Peyer's patch (tissue), 4 donors: Measurements from ENCODE around the gene USP24.

Experiments used
- POLR2A ChIP-seq, 2 donors: fragments of 450-650 bp; IDR thresholded peaks; one replicate each; pipeline ENCODE4 v1.5.1; 2017; ENCODE audit warnings: antibody characterized with exemption in 2 of 2, mild to moderate bottlenecking in 2 of 2, moderate library complexity in 2 of 2
- TF ChIP-seq, protein P1 (sequence below), 6 experiments: fragments of 450-650 bp in 4 of 6; fragments of 200-600 bp in 2 of 6; sonication (generic) in 1 of 6; IDR thresholded peaks; one replicate each; pipeline ENCODE4 v1.5.1; 2017 to 2019; ENCODE audit warnings: antibody characterized with exemption in 6 of 6, mild to moderate bottlenecking in 3 of 6, moderate library complexity in 1 of 6

DNA sequence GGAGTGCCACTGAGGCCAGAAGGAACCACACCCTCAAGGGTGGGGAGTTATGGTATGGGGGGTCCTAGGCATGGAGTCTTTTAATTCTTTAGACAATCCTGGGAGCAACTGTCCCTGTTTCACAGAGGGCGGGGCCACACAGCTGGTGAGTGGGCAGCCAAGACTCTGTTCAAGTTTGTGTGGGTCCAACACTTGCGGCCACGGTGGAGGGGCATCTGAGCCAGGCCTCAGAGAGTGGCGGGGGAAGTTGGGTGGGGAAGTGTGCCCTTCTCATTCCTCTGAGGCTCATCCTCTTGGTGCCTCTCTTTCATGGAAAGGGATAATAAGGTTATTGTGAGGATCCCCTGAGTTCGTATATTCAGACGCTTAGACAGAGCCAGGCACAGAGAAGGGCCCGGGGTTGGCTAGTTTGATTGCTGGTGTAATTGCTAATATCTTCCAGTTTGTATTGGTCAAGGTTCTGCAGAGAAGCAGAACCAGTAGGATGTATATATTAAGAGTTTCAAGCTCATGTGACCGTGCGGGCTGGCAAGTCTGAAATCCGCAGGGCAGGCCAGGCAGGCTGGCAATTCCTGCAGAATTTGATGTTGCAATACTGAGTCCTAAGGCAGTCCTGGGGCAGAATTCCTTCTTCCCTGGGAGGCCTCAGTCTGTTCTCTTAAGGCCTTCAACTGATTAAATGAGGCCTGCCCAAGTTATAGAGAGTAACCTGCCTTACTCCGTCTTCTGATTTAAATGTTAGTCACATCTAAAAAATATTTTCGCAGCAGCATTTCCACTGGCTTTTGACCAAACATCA, 159.9 kb downstream of the USP24 start:
- TF ChIP-seq, protein P1, sequence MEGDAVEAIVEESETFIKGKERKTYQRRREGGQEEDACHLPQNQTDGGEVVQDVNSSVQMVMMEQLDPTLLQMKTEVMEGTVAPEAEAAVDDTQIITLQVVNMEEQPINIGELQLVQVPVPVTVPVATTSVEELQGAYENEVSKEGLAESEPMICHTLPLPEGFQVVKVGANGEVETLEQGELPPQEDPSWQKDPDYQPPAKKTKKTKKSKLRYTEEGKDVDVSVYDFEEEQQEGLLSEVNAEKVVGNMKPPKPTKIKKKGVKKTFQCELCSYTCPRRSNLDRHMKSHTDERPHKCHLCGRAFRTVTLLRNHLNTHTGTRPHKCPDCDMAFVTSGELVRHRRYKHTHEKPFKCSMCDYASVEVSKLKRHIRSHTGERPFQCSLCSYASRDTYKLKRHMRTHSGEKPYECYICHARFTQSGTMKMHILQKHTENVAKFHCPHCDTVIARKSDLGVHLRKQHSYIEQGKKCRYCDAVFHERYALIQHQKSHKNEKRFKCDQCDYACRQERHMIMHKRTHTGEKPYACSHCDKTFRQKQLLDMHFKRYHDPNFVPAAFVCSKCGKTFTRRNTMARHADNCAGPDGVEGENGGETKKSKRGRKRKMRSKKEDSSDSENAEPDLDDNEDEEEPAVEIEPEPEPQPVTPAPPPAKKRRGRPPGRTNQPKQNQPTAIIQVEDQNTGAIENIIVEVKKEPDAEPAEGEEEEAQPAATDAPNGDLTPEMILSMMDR (IDR thresholded peaks at IDR 0.05), result no peak
- TF ChIP-seq POLR2A (IDR thresholded peaks at IDR 0.05), result no peak
